Astrocyte (in vitro differentiated cells and primary cell): ENCODE measurements around the gene GOLGA6C. TPM values are rescaled to one million over a fixed set of nuclear protein-coding genes. Genes with fewer than 3 reads are reported as not detected.
"Not testable (repeated sequence)": the region's sequence is repeated elsewhere in the genome, so short reads cannot be mapped to it uniquely, and the experiment has no call there.

Source experiments
- DNase-seq: peaks from one replicate; pipeline ENCODE4 v3.0.0-alpha.2; 2010; ENCODE audit warnings: low read depth
- FAIRE-seq: peaks from 2 replicates; lab custom pipeline; 2011; peaks lifted over from hg19 to GRCh38; lab: Jason Lieb, UNC
- H2AFZ ChIP-seq: 2 replicates; pipeline ENCODE4 v1.6.0; 2012; ENCODE audit warnings: low read depth, low read length, inconsistent platforms
- H3K27ac ChIP-seq: 2 replicates; pipeline ENCODE4 v1.5.1; 2011; ENCODE audit warnings: low read depth, low read length, inconsistent platforms
- H3K27me3 ChIP-seq: 2 replicates; pipeline ENCODE4 v1.6.0; 2011; ENCODE audit warnings: low read length, inconsistent platforms; ENCODE audit not compliant: insufficient read depth
- H3K36me3 ChIP-seq: 2 replicates; pipeline ENCODE4 v1.5.1; 2011; ENCODE audit warnings: low read length, inconsistent platforms; ENCODE audit not compliant: insufficient read depth
- H3K4me1 ChIP-seq: 2 replicates; pipeline ENCODE4 v1.5.1; 2011; ENCODE audit warnings: low read length, inconsistent platforms; ENCODE audit not compliant: insufficient read depth
- H3K4me2 ChIP-seq: 2 replicates; pipeline ENCODE4 v1.6.0; 2012; ENCODE audit warnings: low read length, inconsistent platforms
- H3K4me3 ChIP-seq: 2 replicates; pipeline ENCODE4 v1.5.1; 2011; ENCODE audit warnings: low read depth, mild to moderate bottlenecking, low read length, inconsistent platforms; ENCODE audit not compliant: insufficient read depth
- H3K79me2 ChIP-seq: 2 replicates; pipeline ENCODE4 v1.6.0; 2012; ENCODE audit warnings: mild to moderate bottlenecking, low read length, inconsistent platforms; ENCODE audit not compliant: insufficient read depth
- H3K9ac ChIP-seq: 2 replicates; pipeline ENCODE4 v1.6.0; 2012; ENCODE audit warnings: mild to moderate bottlenecking, low read length, inconsistent platforms
- H3K9me3 ChIP-seq: 2 replicates; pipeline ENCODE4 v1.5.1; 2012; ENCODE audit warnings: low read depth, mild to moderate bottlenecking, low read length, inconsistent platforms; ENCODE audit not compliant: insufficient read depth
- H4K20me1 ChIP-seq: 2 replicates; pipeline ENCODE4 v1.6.0; 2012; ENCODE audit warnings: low read length, inconsistent platforms; ENCODE audit not compliant: insufficient read depth
- H3K27ac Mint-ChIP-seq: one replicate; pipeline ENCODE4 v1.8.0; 2021; ENCODE audit warnings: mild to moderate bottlenecking, mixed read lengths; ENCODE audit not compliant: unreplicated experiment
- H3K27me3 Mint-ChIP-seq: one replicate; pipeline ENCODE4 v1.8.0; 2021; ENCODE audit warnings: low read depth, mixed read lengths; ENCODE audit not compliant: unreplicated experiment
- H3K36me3 Mint-ChIP-seq: one replicate; pipeline ENCODE4 v1.8.0; 2021; ENCODE audit warnings: low read depth, mixed read lengths; ENCODE audit not compliant: unreplicated experiment
- H3K4me1 Mint-ChIP-seq: one replicate; pipeline ENCODE4 v1.8.0; 2021; ENCODE audit warnings: low read depth, mixed read lengths; ENCODE audit not compliant: unreplicated experiment
- H3K4me3 Mint-ChIP-seq: one replicate; pipeline ENCODE4 v1.8.0; 2021; ENCODE audit warnings: mild to moderate bottlenecking, moderate library complexity, mixed read lengths; ENCODE audit not compliant: unreplicated experiment
- H3K9me3 Mint-ChIP-seq: one replicate; pipeline ENCODE4 v1.8.0; 2021; ENCODE audit warnings: mild to moderate bottlenecking, mixed read lengths; ENCODE audit not compliant: unreplicated experiment
- EZH2 ChIP-seq: IDR thresholded peaks from 2 replicates; pipeline ENCODE4 v1.6.1; 2012; ENCODE audit warnings: mild to moderate bottlenecking, low read length, inconsistent platforms; ENCODE audit not compliant: insufficient read depth
- total RNA-seq: library from RNA; stranded (reverse); gene quantifications from 2 replicates; pipeline ENCODE4 v1.2.1, GENCODE V29; 2021
- TF ChIP-seq, protein P1 (sequence below): IDR thresholded peaks from 2 replicates; pipeline ENCODE4 v1.5.1; 2011; ENCODE audit warnings: low read depth, mild to moderate bottlenecking, inconsistent platforms, low read length, moderate library complexity; ENCODE audit not compliant: insufficient read depth

Gene GOLGA6C
- total RNA-seq, 1 donor from 2014 or later: not detected

- FAIRE-seq: no peak
- no peak overlapping the region for H3K27ac ChIP-seq
- no peaks in the 10 kb centered on the region for H3K79me2 ChIP-seq
- no peak overlapping the region for H3K4me3 ChIP-seq
- H3K27me3 Mint-ChIP-seq: peaks cover 47% of the 10 kb centered on the region
- no peak overlapping the region for H3K27ac Mint-ChIP-seq
- H3K4me1 Mint-ChIP-seq: no peaks in the 10 kb centered on the region
- H3K9ac ChIP-seq: no peak overlapping the region
- no peak for DNase-seq
- no peaks in the 10 kb centered on the region for H3K9me3 Mint-ChIP-seq
- no peak for TF ChIP-seq EZH2
- TF ChIP-seq, protein P1, sequence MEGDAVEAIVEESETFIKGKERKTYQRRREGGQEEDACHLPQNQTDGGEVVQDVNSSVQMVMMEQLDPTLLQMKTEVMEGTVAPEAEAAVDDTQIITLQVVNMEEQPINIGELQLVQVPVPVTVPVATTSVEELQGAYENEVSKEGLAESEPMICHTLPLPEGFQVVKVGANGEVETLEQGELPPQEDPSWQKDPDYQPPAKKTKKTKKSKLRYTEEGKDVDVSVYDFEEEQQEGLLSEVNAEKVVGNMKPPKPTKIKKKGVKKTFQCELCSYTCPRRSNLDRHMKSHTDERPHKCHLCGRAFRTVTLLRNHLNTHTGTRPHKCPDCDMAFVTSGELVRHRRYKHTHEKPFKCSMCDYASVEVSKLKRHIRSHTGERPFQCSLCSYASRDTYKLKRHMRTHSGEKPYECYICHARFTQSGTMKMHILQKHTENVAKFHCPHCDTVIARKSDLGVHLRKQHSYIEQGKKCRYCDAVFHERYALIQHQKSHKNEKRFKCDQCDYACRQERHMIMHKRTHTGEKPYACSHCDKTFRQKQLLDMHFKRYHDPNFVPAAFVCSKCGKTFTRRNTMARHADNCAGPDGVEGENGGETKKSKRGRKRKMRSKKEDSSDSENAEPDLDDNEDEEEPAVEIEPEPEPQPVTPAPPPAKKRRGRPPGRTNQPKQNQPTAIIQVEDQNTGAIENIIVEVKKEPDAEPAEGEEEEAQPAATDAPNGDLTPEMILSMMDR: no peak
- H3K4me2 ChIP-seq: no peak overlapping the region
- no peaks in the 10 kb centered on the region for H3K36me3 ChIP-seq
- no peaks in the 10 kb centered on the region for H3K9me3 ChIP-seq
- no peak overlapping the region for H2AFZ ChIP-seq
- peaks cover 17% of the 10 kb centered on the region for H3K27me3 ChIP-seq
- H3K36me3 Mint-ChIP-seq: no peaks in the 10 kb centered on the region
- no peaks in the 10 kb centered on the region for H3K4me1 ChIP-seq
- H4K20me1 ChIP-seq: no peaks in the 10 kb centered on the region
- no peak overlapping the region for H3K4me3 Mint-ChIP-seq
These were observed 20.0 kb upstream of the GOLGA6C start for GRCh38 chr15:75238150-75238549.

GRCh38 chr15:75245741-75246140 is 12.4 kb upstream of the GOLGA6C start:
- H3K9ac ChIP-seq, H4K20me1 ChIP-seq, FAIRE-seq, H3K36me3 Mint-ChIP-seq, H3K9me3 ChIP-seq, H3K36me3 ChIP-seq, H3K4me1 Mint-ChIP-seq, H3K27ac ChIP-seq, H2AFZ ChIP-seq, H3K9me3 Mint-ChIP-seq, H3K4me3 ChIP-seq, H3K27ac Mint-ChIP-seq, H3K79me2 ChIP-seq, DNase-seq, H3K4me1 ChIP-seq, H3K4me3 Mint-ChIP-seq, H3K4me2 ChIP-seq: not testable (repeated sequence)
- peaks cover 25% of the 10 kb centered on the region for H3K27me3 Mint-ChIP-seq
- H3K27me3 ChIP-seq: peaks cover 46% of the 10 kb centered on the region

- FAIRE-seq, H3K9me3 Mint-ChIP-seq, H3K36me3 ChIP-seq, H3K4me1 Mint-ChIP-seq, H3K9ac ChIP-seq, H3K4me3 Mint-ChIP-seq, H3K4me3 ChIP-seq, H2AFZ ChIP-seq, H3K9me3 ChIP-seq, H3K27ac Mint-ChIP-seq, H3K4me2 ChIP-seq, H4K20me1 ChIP-seq, H3K4me1 ChIP-seq, H3K27ac ChIP-seq, H3K36me3 Mint-ChIP-seq, DNase-seq, H3K79me2 ChIP-seq: not testable (repeated sequence)
- peaks cover 30% of the 10 kb centered on the region for H3K27me3 Mint-ChIP-seq
- peaks cover 56% of the 10 kb centered on the region for H3K27me3 ChIP-seq
These were observed 9.1 kb upstream of the GOLGA6C start for GRCh38 chr15:75248991-75249390.

DNA sequence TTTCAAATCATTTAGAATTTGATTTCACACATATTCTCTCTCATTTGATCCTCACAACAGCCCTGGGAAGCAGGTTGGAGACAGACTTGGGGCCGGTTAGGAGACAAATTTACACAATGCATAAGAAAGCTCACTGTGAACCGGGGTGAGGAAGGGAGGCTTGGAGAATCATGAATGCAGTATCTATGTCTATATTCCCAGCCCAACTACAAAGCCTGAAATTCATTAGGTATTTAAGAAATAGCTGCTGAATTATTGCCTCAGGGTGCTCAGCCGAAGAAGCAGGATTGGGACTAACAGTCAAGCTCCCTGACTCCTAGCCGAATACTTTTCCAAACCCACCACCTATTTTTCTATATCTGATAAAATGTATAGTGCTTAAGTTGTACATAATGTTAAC is 8.4 kb upstream of the GOLGA6C start:
- H3K9me3 ChIP-seq: no peaks in the 10 kb centered on the region
- no peaks in the 10 kb centered on the region for H3K4me1 ChIP-seq
- H3K27ac ChIP-seq: no peak overlapping the region
- no peak overlapping the region for H3K4me2 ChIP-seq
- no peak overlapping the region for H2AFZ ChIP-seq
- Mint-ChIP-seq H3K27ac (no peak overlapping the region), H3K9me3 (no peaks in the 10 kb centered on the region), H3K36me3 (no peaks in the 10 kb centered on the region), H3K4me3 (no peak overlapping the region), H3K27me3 (peaks cover 30% of the 10 kb centered on the region), H3K4me1 (no peaks in the 10 kb centered on the region)
- H3K9ac ChIP-seq: no peak overlapping the region
- H3K27me3 ChIP-seq: peaks cover 56% of the 10 kb centered on the region
- H3K36me3 ChIP-seq: no peaks in the 10 kb centered on the region
- TF ChIP-seq, protein P1: no peak
- TF ChIP-seq EZH2: no peak
- no peak overlapping the region for H3K4me3 ChIP-seq
- no peaks in the 10 kb centered on the region for H4K20me1 ChIP-seq
- FAIRE-seq (no peak), DNase-seq (no peak)
- no peaks in the 10 kb centered on the region for H3K79me2 ChIP-seq

DNA sequence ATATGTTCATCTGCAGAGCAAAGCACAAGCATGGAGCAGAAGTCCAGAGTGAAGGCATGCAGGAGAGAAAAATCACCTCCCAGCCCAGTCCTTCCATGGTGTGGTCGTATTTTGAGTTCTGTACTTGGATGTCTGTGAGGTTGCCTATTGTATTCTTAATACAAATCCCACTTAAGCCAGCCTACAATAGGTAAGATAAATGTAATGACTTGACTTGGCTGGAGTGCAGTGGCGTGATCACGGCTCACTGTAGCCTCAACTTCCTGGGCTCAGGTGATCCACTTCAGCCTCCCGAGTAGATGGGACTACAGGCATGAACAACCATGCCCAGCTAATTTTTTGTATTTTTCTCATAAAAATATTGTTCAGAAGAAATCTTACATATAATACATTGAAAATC is 6.8 kb upstream of the GOLGA6C start:
- H3K36me3 Mint-ChIP-seq, H3K4me3 ChIP-seq, H3K27ac Mint-ChIP-seq, H3K27ac ChIP-seq, H3K9me3 ChIP-seq, FAIRE-seq, H3K79me2 ChIP-seq, H3K36me3 ChIP-seq, H3K9ac ChIP-seq, H3K4me1 ChIP-seq, H3K4me2 ChIP-seq, H3K9me3 Mint-ChIP-seq, DNase-seq, H3K4me3 Mint-ChIP-seq, H4K20me1 ChIP-seq, H2AFZ ChIP-seq, H3K4me1 Mint-ChIP-seq: not testable (repeated sequence)
- H3K27me3 Mint-ChIP-seq: peaks cover 25% of the 10 kb centered on the region
- H3K27me3 ChIP-seq: peaks cover 53% of the 10 kb centered on the region
